ENCODE results near the gene ADD3. TPM values are rescaled to one million over a fixed set of nuclear protein-coding genes. Genes with fewer than 3 reads are reported as not detected.

Gene ADD3
- total and polyA plus RNA-seq, 2 experiments from 2014 or later, result 133 to 1,101 TPM

GRCh38 chr10:110041479-110041829 lies 33.7 kb downstream of the ADD3 start:
- H3K79me2 ChIP-seq (ENCODE audit: insufficient read depth), result peaks cover 100% of the 10 kb centered on the region
- no peak for DNase-seq
- no peaks in the 10 kb centered on the region; the same call in none of the 2 replicates for H3F3A ChIP-seq (ENCODE audit: insufficient read depth)
- H2AFZ ChIP-seq, result no peak overlapping the region
- peak overlapping the region; percentile 51 for H3K4me2 ChIP-seq (ENCODE audit: unreplicated experiment)
- H3K4me1 ChIP-seq (ENCODE audit: insufficient read depth), result peaks cover 45% of the 10 kb centered on the region
- no peaks in the 10 kb centered on the region for H3K9me3 ChIP-seq (ENCODE audit: low read depth)
- no peaks in the 10 kb centered on the region for H4K20me1 ChIP-seq (ENCODE audit: insufficient read depth)
- WGBS, 2 experiments (ENCODE audit: low coverage in 1 of 2, low lambda C conversion rate in 2 of 2, missing lambda C conversion rate in 2 of 2), result 58 to 60% methylated on average over 3 of the region's 3 CpGs
- no peaks in the 10 kb centered on the region for H3K36me3 ChIP-seq (ENCODE audit: low read depth)
- H3K4me3 ChIP-seq, result no peak overlapping the region
- H3K9ac ChIP-seq, result no peak overlapping the region; the same call in 1 of the 2 replicates
- H3K9me2 ChIP-seq (ENCODE audit: insufficient read depth), result no peaks in the 10 kb centered on the region
- no peaks in the 10 kb centered on the region for H3K27me3 ChIP-seq (replicated peaks; ENCODE audit: insufficient read depth)
- in situ Hi-C loops (cut with MboI), result no loop called here
- H3K27ac ChIP-seq, result peak overlapping the region; percentile 28
- TF ChIP-seq EZH2 (IDR thresholded peaks at IDR 0.05; ENCODE audit: insufficient read depth, poor library complexity, severe bottlenecking), result no peak
- TF ChIP-seq EZH2phosphoT487 (IDR thresholded peaks at IDR 0.05; ENCODE audit: insufficient read depth, low read depth), result no peak

GRCh38 chr10:110042181-110042580 lies 34.4 kb downstream of the ADD3 start:
- H3K9me3 ChIP-seq (ENCODE audit: low read depth), result no peaks in the 10 kb centered on the region
- in situ Hi-C loops (cut with MboI), result no loop called here
- no peaks in the 10 kb centered on the region for H3K27me3 ChIP-seq (replicated peaks; ENCODE audit: insufficient read depth)
- no peak overlapping the region for H3K4me3 ChIP-seq
- H4K20me1 ChIP-seq (ENCODE audit: insufficient read depth), result no peaks in the 10 kb centered on the region
- no peak overlapping the region for H3K9ac ChIP-seq
- no peaks in the 10 kb centered on the region; the same call in none of the 2 replicates for H3F3A ChIP-seq (ENCODE audit: insufficient read depth)
- peak; percentile 38 for DNase-seq
- 0 out of 2 replicates have a peak overlapping the region, but pooled peaks have one; percentile 28 for H3K27ac ChIP-seq
- H3K4me1 ChIP-seq (ENCODE audit: insufficient read depth), result peaks cover 45% of the 10 kb centered on the region
- H2AFZ ChIP-seq, result no peak overlapping the region
- no peak for TF ChIP-seq EZH2phosphoT487 (IDR thresholded peaks at IDR 0.05; ENCODE audit: insufficient read depth, low read depth)
- TF ChIP-seq EZH2 (IDR thresholded peaks at IDR 0.05; ENCODE audit: insufficient read depth, poor library complexity, severe bottlenecking), result no peak
- no peaks in the 10 kb centered on the region for H3K9me2 ChIP-seq (ENCODE audit: insufficient read depth)
- H3K4me2 ChIP-seq (ENCODE audit: unreplicated experiment), result peak overlapping the region; percentile 51
- 30 to 37% methylated on average over 3 of the region's 3 CpGs for WGBS, 2 experiments (ENCODE audit: low coverage in 1 of 2, low lambda C conversion rate in 2 of 2, missing lambda C conversion rate in 2 of 2)
- H3K36me3 ChIP-seq (ENCODE audit: low read depth), result no peaks in the 10 kb centered on the region
- peaks cover 100% of the 10 kb centered on the region for H3K79me2 ChIP-seq (ENCODE audit: insufficient read depth)

GRCh38 chr10:110042891-110043290 lies 35.1 kb downstream of the ADD3 start:
- no peak overlapping the region for H3K4me2 ChIP-seq (ENCODE audit: unreplicated experiment)
- no peaks in the 10 kb centered on the region for H3K9me2 ChIP-seq (ENCODE audit: insufficient read depth)
- H3K9ac ChIP-seq, result no peak overlapping the region

GRCh38 chr10:110044681-110045080 lies 36.9 kb downstream of the ADD3 start:
- no peak overlapping the region for H2AFZ ChIP-seq
- no peaks in the 10 kb centered on the region; the same call in none of the 2 replicates for H3F3A ChIP-seq (ENCODE audit: insufficient read depth)
- DNase-seq, result no peak
- no peak overlapping the region for H3K27ac ChIP-seq
- peaks cover 45% of the 10 kb centered on the region for H3K4me1 ChIP-seq (ENCODE audit: insufficient read depth)
- no peak overlapping the region for H3K4me3 ChIP-seq
- no peak overlapping the region for H3K4me2 ChIP-seq (ENCODE audit: unreplicated experiment)
- H3K9me3 ChIP-seq (ENCODE audit: low read depth), result no peaks in the 10 kb centered on the region
- H4K20me1 ChIP-seq (ENCODE audit: insufficient read depth), result no peaks in the 10 kb centered on the region
- in situ Hi-C loops (cut with MboI), result no loop called here
- H3K9me2 ChIP-seq (ENCODE audit: insufficient read depth), result no peaks in the 10 kb centered on the region
- H3K9ac ChIP-seq, result no peak overlapping the region
- no peaks in the 10 kb centered on the region for H3K36me3 ChIP-seq (ENCODE audit: low read depth)
- H3K79me2 ChIP-seq (ENCODE audit: insufficient read depth), result peaks cover 99% of the 10 kb centered on the region
- TF ChIP-seq EZH2phosphoT487 (IDR thresholded peaks at IDR 0.05; ENCODE audit: insufficient read depth, low read depth), result no peak
- TF ChIP-seq EZH2 (IDR thresholded peaks at IDR 0.05; ENCODE audit: insufficient read depth, poor library complexity, severe bottlenecking), result no peak
- WGBS, 2 experiments (ENCODE audit: low coverage in 1 of 2, low lambda C conversion rate in 2 of 2, missing lambda C conversion rate in 2 of 2), result 91 to 95% methylated on average over 2 of the region's 2 CpGs
- no peaks in the 10 kb centered on the region for H3K27me3 ChIP-seq (replicated peaks; ENCODE audit: insufficient read depth)

More at GRCh38 chr10:110042891-110043290, 35.1 kb downstream of the ADD3 start:
- Histone ChIP-seq H3K4me1 (ENCODE audit: insufficient read depth) (peaks cover 45% of the 10 kb centered on the region), H3K9me3 (ENCODE audit: low read depth) (no peaks in the 10 kb centered on the region), H3K27me3 (replicated peaks; ENCODE audit: insufficient read depth) (no peaks in the 10 kb centered on the region), H3K79me2 (ENCODE audit: insufficient read depth) (peaks cover 100% of the 10 kb centered on the region), H2AFZ (no peak overlapping the region), H4K20me1 (ENCODE audit: insufficient read depth) (no peaks in the 10 kb centered on the region), H3K27ac (no peak overlapping the region), H3F3A (ENCODE audit: insufficient read depth) (no peaks in the 10 kb centered on the region; the same call in none of the 2 replicates), H3K36me3 (ENCODE audit: low read depth) (no peaks in the 10 kb centered on the region), H3K4me3 (no peak overlapping the region)
- in situ Hi-C loops (cut with MboI), result no loop called here
- no peak for DNase-seq
- 90 to 93% methylated on average over 4 of the region's 4 CpGs for WGBS, 2 experiments (ENCODE audit: low coverage in 1 of 2, low lambda C conversion rate in 2 of 2, missing lambda C conversion rate in 2 of 2)
- TF ChIP-seq EZH2phosphoT487 (IDR thresholded peaks at IDR 0.05; ENCODE audit: insufficient read depth, low read depth) (no peak), EZH2 (IDR thresholded peaks at IDR 0.05; ENCODE audit: insufficient read depth, poor library complexity, severe bottlenecking) (no peak)

Measured in GM23248 (cell line).